Chondrocyte (in vitro differentiated cells): Measurements from ENCODE around the gene RBFA. TPM values are rescaled to one million over a fixed set of nuclear protein-coding genes. Genes with fewer than 3 reads are reported as not detected.

Experiments
- DNase-seq: peaks from one replicate; pipeline ENCODE4 v3.0.0; 2021; ENCODE audit warnings: mixed read lengths, low spot score
- H3K27ac Mint-ChIP-seq: one replicate; pipeline ENCODE4 v1.8.0; 2021; ENCODE audit warnings: mild to moderate bottlenecking, moderate library complexity, mixed read lengths; ENCODE audit not compliant: unreplicated experiment
- H3K27me3 Mint-ChIP-seq: 2 replicates; pipeline ENCODE4 v1.8.0; 2021; ENCODE audit warnings: low read depth, mixed read lengths
- H3K36me3 Mint-ChIP-seq: 2 replicates; pipeline ENCODE4 v1.8.0; 2021; ENCODE audit warnings: low read depth, mixed read lengths
- H3K4me1 Mint-ChIP-seq: 2 replicates; pipeline ENCODE4 v1.8.0; 2021; ENCODE audit warnings: low read depth, mild to moderate bottlenecking, mixed read lengths
- H3K4me3 Mint-ChIP-seq: one replicate; pipeline ENCODE4 v1.8.0; 2021; ENCODE audit warnings: mild to moderate bottlenecking, moderate library complexity, mixed read lengths; ENCODE audit not compliant: unreplicated experiment
- H3K9me3 Mint-ChIP-seq: 2 replicates; pipeline ENCODE4 v1.8.0; 2021; ENCODE audit warnings: low read depth, mixed read lengths
- CTCF ChIP-seq: fragments of 200-600 bp; sonication (generic); IDR thresholded peaks from 2 replicates; pipeline ENCODE4 v1.5.0; 2021; ENCODE audit warnings: antibody characterized with exemption, mild to moderate bottlenecking, moderate library complexity
- total RNA-seq: library from RNA; stranded (reverse); gene quantifications from 3 replicates; pipeline ENCODE4 v1.2.1, GENCODE V29; 2021

The RBFA gene
- total RNA-seq, 1 donor from 2014 or later, result 26.8 TPM

- no peak overlapping the region for H3K4me3 Mint-ChIP-seq
- peaks cover 10% of the 10 kb centered on the region for H3K4me1 Mint-ChIP-seq
- no peaks in the 10 kb centered on the region for H3K27me3 Mint-ChIP-seq
- no peak overlapping the region for H3K27ac Mint-ChIP-seq
- peaks cover 2% of the 10 kb centered on the region for H3K36me3 Mint-ChIP-seq
- no peak for TF ChIP-seq CTCF
- no peaks in the 10 kb centered on the region for H3K9me3 Mint-ChIP-seq
- no peak for DNase-seq
Observed at GRCh38 chr18:80074183-80074582, 39.9 kb downstream of the RBFA start.

DNA sequence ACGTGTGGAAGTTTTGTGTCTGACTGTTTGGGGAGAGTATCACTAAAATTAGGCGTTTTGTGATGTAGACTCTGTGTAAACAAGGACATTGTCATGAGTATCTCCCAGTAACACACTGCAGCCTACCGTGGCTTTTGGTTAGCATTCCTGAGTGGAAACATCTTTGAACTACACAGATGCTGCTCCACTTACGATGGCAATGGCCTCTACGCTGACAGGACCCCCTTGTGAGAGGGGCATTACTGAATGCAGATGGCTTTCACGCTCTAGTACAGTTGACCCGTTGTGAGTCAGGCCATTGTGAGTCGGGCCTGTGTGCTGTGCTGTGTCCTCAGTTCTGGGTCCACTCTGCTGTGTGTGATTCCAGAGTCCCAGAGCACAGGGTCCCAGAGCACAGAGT is 40.5 kb downstream of the RBFA start:
- no peaks in the 10 kb centered on the region for H3K27me3 Mint-ChIP-seq
- no peak for DNase-seq
- H3K9me3 Mint-ChIP-seq, result no peaks in the 10 kb centered on the region
- peaks cover 2% of the 10 kb centered on the region for H3K36me3 Mint-ChIP-seq
- no peak for TF ChIP-seq CTCF
- H3K4me3 Mint-ChIP-seq, result no peak overlapping the region
- no peak overlapping the region for H3K27ac Mint-ChIP-seq
- peaks cover 5% of the 10 kb centered on the region for H3K4me1 Mint-ChIP-seq

- Mint-ChIP-seq H3K4me1 (no peaks in the 10 kb centered on the region), H3K27me3 (no peaks in the 10 kb centered on the region), H3K36me3 (peaks cover 4% of the 10 kb centered on the region), H3K4me3 (no peak overlapping the region), H3K27ac (no peak overlapping the region), H3K9me3 (no peaks in the 10 kb centered on the region)
- no peak for DNase-seq
- no peak for TF ChIP-seq CTCF
Observed at GRCh38 chr18:80075940-80076339, 41.7 kb downstream of the RBFA start.

- H3K36me3 Mint-ChIP-seq, result peaks cover 7% of the 10 kb centered on the region
- no peak for DNase-seq
- no peaks in the 10 kb centered on the region for H3K9me3 Mint-ChIP-seq
- H3K4me1 Mint-ChIP-seq, result no peaks in the 10 kb centered on the region
- H3K4me3 Mint-ChIP-seq, result no peak overlapping the region
- no peak for TF ChIP-seq CTCF
- H3K27me3 Mint-ChIP-seq, result no peaks in the 10 kb centered on the region
- H3K27ac Mint-ChIP-seq, result no peak overlapping the region
Observed at GRCh38 chr18:80076379-80076778, 42.1 kb downstream of the RBFA start.

DNA sequence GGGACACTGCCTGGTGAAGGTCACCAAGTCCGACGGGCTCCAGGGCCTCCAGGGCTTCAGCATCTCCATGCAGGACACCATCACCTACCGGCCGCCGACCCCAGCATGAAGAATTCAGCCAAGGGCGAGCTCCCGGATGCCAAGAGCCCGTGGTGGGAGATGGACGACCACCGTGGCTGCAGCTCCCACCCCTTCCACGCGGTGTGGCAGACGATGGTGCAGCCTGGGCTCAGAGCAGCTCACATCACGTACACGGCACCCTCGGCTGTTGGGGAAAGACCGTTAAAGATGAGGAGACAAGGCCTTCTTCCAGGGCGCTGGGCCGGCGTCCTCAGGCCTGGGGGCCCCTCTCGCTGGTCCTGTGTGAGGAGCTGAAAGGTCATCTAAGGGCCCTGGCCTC is 43.6 kb downstream of the RBFA start:
- Mint-ChIP-seq H3K36me3 (peaks cover 9% of the 10 kb centered on the region), H3K4me3 (no peak overlapping the region), H3K27me3 (no peaks in the 10 kb centered on the region), H3K9me3 (no peaks in the 10 kb centered on the region), H3K27ac (no peak overlapping the region), H3K4me1 (no peaks in the 10 kb centered on the region)
- TF ChIP-seq CTCF, result no peak
- DNase-seq, result no peak

Other genes starting within 250 kb of the RBFA start
- not detected in 3 replicates for gene KCNG2, start 236.5 kb upstream of the RBFA start, total RNA-seq
- gene SLC66A2, start 82.8 kb upstream of the RBFA start, total RNA-seq, result 27.6 to 32.1 TPM (median 29.1 TPM) in 3 replicates
- gene HSBP1L1, start 69.8 kb upstream of the RBFA start, total RNA-seq, result 0.99 to 5.4 TPM (median 5.1 TPM) in 3 replicates
- gene TXNL4A, start 45.9 kb upstream of the RBFA start, total RNA-seq, result 141 to 143 TPM (median 141 TPM) in 3 replicates
- gene ADNP2, start 74.8 kb downstream of the RBFA start, total RNA-seq, result 15.2 to 17.8 TPM (median 15.3 TPM) in 3 replicates
- 10.9 to 17.7 TPM (median 17.0 TPM) in 3 replicates for gene PARD6G, start 213.1 kb downstream of the RBFA start, total RNA-seq